Measurements from ENCODE around the gene LRMDA.

GRCh38 chr10:76265441-76266113, 834.2 kb downstream of the LRMDA start:
- no peak for TF ChIP-seq CTCF (IDR thresholded peaks at IDR 0.05)
- no peak for TF ChIP-seq POLR2A (IDR thresholded peaks at IDR 0.05)

Measured in adrenal gland (tissue), 5 donors.